Activated naive CD4-positive, alpha-beta T cell treated with Interleukin-2 at 50 U/mL for 16 hours (primary cell): ENCODE data around the gene HMGXB4.

Experiments used
- DNase-seq: peaks from one replicate; pipeline ENCODE4 v3.0.0-alpha.2; 2020

The HMGXB4 gene

DNA sequence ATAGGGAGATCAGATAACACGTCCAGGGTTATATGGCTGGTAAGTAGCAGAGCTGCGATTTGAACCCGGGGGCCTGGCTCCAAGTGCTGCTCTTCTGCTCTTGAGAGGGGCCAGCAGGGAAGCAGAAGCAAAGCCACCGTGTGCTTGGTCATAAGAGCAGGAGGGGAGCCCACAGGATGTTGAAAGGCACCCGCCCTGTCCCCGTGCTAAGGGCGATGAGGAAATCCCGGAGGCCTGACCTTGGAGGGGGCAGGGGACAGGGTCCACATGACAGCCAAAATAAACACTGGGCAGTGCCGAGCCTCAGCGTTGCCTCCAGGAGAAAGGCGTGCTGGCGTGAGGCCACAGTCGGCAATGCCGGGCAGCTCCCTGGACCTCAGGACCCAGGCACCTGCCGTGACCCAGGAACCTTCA lies 71.2 kb downstream of the HMGXB4 start:
- no peak for DNase-seq

DNA sequence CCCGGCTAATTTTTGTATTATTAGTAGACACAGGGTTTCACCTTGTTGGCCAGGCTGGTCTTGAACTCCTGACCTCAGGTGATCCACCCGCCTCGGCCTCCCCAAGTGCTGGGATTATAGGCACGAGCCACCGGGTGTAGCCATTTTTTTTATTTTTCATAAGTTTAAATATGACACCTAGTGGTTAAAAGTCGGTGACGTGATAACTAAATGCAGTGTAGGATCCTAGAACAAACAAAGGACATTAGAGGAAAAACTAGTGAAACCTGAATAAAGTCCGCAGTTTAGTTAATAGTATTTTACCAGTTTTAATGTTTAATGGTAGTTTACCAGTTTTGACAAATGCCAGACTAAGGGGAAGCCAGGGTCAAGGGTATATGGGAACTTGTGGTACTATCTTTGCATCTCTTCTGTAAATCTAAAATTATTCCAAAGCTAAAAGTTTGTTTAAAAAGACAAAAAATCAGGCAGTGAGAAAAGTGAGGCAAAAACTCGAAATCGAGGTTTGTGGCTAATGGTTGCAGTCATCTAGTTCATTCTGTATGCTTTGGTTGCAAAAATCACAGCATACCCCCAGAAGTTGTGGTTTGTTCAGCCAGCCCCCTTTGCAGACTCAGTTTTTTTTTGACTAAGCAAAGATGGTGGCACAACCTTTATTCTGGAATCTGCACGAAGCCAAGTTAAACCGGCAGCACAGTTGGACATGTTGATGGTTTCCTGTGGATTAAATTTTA lies 72.0 kb downstream of the HMGXB4 start:
- no peak for DNase-seq

DNA sequence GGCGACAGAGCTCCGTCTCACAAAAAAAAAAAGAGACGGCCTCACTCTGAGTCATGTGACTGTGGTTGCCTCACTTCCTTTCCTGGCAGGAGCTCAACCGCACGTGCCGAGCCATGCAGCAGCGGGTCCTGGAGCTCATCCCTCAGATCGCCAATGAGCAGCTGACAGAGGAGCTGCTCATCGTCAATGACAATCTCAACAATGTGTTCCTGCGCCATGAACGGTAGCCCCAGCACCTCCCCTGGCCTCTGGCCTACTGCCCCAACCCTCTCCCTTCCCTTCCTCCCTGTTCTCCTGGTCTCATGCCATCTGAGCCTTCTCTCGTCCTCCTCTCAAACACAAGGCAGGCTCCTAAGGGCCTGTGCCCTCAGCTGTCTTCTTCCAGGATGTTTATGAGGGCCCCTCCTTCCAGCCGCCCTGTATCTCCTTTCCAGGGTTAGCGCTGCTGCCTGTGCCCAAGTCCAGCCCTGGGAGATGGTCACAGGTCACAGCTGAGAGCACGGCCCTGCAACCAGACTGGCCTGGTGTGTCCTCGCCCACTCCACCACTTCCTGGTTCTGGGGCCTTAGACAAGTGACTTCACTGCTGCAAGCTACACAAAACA lies 73.1 kb downstream of the HMGXB4 start:
- DNase-seq = peak; percentile 55

DNA sequence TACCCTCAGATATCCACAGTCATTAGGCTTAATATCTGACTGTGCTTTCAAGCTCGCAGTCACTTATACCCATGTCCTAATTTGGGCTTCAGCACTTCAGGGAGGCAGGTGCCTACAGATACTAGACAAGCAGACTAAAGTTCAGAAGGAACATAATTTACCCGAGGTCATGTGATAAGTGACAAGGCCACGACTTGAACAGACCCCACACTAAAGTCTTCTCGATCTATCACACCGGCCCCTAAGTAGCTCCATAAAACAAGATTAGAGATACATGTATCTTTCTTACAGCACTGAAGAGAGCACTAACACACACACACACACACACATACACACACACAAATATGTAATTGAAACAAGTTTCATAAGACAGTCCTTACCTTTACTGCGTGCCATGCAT lies 75.0 kb downstream of the HMGXB4 start:
- no peak for DNase-seq

DNA sequence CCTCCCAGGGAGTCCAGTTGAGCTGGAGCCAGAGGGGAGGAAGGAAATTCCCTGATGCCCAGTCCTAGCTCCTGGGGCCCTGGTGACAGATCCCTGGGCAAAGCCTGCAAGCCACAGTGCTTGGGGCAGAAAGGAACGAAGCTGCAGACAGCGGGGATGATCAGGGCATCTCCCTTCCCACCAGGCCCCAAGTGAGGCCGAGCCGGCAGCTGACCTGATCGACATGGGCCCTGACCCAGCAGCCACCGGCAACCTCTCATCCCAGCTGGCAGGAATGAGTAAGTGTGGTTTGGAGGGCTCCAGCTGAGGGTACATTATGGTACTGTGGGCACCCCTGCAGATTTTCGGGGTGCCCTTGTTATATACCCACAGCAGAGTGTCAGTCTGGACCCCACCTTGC lies 75.9 kb downstream of the HMGXB4 start:
- DNase-seq = no peak

DNA sequence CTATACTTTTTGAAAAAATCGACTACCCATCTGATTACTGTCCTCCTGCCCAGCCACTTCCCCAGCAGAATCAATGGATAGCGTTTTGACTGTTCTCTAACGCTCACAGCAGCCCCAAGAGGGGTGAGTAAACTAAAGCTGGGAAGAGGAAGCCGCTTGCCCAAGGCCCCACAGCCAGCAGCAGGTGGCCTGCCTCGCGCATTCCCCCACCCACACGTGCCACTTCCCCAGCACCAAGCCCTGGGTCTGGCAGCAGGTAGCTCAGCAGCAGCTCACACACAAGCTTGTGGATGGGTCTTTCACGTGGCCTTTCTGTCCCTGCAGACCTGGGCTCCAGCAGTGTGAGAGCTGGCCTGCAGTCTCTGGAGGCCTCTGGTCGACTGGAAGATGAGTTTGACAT lies 76.7 kb downstream of the HMGXB4 start:
- peak; percentile 36 for DNase-seq

DNA sequence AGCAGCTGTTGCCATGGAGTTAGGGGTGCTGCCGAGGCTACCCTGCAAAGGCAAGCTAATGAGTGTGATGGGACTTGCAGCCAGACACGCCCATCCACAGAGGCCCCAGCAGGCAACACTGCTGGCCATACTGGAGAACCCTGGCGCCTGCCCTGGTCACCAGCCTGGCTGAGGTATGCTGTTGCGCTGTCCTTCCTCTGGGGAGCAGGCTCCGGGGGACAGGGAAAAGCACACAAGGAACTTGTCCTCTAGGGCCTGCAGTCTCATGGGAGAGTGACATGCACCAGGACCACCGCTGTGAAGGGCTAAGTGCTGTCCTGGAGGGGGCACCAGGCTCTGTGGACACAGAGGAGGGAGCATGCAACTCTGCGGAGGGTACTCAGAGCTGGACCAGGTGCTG lies 78.2 kb downstream of the HMGXB4 start:
- no peak for DNase-seq

DNA sequence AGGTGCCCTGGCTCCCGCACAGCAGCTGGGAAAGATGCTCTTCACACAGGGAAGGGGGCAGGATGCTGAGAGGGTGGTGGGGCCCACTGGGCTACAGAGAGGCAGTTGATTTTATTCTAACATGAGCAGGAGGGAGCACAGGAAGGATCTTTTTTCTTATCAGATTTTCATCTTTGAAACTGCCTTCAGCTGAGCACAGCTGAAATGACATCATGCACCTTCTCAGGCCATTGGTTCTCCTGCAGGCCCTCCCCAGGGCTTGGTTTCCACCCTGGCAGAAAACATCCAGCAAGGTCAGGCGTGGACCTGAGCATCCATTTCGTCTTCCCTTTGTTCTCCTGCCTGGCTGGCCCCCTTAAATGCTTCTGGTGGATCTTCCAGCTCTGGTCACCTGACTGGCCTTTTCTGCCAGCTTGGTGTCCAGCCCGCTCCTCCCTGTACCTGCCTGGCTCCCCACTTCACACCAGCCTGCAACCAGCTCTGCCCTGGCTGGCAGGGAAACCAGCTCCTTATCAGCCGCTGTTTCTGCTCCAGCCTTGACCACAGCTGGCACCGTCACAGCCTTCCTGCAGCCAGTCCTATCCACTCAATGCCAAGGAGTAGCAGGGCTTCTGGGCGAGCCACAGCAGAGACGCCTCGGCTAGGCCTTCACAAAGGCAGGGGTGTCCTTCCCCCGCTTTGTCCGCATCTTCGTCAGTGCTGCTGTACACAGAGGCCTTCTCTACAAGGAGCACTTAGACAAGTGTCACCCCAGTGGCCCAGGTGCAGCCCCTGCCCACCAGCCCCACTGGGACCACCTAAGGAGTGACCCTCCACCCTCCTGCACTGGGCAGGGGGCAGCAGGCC lies 78.9 kb downstream of the HMGXB4 start:
- DNase-seq = no peak

DNA sequence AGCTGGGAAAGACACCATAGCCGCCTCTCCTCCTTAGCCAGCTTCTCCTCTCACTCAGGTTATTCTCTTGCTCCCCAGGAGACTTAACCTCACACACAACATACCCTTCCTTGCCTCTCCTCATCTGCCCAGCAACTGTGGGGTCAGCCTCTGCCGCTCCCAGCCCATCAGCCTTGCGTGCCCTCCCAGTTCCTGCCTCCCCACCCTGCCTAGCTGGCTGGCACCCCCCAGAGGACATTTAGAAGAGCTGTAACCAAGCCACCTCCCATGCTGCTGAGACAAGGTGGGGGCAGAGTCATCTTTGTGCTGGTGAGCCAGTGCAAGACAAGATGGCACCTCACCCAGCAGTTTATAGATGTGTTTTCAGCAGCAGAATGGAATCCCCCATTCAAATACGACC lies 80.6 kb downstream of the HMGXB4 start:
- no peak for DNase-seq

DNA sequence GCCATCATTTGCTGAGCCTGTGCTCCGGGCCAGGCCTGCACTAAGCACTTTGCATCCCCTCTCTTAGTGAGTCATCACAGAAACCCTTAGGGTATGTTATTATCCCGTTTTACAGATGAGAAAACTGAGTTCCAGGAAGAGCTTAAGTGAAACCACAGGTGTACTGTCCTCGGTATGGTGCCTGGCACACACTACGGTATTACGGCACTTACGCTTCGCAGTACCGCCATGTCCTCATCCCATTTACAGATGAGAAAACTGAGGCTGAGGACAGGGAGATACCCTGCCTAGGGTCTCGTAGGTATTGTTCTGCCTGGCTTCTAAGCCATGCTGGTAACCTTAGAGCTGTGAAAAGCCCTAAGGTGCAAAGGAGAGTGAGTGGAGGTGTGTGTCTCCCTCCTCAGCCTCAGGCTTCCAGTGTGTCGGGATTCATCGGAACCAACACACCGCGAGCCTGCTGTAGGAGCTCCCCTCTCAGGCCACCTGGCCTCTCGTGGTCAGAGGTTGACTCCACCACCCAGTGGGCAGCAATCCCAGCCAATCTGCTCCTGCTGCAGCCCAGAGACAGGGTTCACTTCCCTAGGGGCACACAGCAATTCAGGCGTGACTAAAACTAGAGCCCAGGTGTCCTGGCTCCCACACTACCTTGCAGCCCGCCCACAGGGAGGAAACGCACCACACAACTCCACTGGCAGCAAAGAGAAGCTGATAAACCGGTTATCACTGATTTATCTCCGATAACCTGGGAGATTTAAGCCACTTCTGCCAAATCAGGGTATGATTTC lies 84.0 kb downstream of the HMGXB4 start:
- DNase-seq = no peak

DNA sequence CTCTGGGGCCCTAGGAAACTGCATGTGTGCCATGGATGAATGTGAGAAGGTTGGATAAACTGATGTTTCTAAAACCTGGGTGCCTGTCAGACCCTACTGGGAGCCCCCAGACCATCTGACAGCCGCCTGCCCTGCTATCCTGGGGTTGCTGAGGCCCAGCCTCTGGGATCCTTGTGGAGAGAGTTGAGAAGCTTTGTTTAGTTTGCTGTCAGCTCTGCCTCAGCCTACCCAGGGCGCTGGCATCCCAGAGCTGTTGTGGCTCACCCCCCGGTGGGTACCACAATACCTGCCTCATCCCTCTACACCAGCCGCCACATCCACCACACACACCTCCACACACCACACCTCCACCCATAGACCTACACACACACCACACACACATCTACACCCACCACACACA lies 85.1 kb downstream of the HMGXB4 start:
- no peak for DNase-seq

DNA sequence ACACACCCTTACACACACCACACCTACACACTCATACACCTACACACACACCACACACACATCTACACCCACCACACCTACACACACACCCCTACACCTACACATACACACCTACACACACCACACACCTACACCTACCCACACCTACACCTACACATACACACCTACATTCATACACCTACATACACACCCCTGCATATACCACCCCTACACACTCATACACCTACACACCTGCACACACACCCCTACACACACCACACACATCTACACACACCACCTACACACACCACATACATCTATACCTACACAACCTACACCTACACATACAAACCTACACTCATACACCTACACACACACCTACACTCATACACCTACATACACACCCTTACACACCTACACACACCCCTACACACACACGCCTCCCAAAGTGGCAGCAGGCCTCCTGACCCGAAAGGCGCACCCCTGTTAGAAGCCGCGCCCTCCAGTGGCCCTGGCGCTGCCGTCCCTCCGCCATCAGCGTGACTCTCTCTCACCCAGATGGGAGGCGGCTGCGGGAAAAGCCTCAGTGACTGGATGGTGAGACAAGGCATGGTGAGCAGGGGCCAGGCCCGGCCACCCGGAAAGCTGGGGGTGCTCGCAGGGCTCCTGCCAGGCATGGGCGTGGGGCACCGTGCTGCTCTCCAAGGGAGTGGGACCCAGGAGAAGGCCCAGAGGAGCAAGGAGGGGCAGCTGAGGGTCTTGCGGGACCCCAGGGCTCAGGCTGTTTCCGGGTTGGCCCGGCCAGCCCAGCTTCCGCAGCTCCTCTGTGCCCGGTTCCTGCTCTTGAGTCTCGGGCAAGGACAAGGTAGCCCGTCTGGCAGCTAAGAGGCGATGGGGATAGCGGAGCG lies 86.6 kb downstream of the HMGXB4 start:
- DNase-seq = no peak

DNA sequence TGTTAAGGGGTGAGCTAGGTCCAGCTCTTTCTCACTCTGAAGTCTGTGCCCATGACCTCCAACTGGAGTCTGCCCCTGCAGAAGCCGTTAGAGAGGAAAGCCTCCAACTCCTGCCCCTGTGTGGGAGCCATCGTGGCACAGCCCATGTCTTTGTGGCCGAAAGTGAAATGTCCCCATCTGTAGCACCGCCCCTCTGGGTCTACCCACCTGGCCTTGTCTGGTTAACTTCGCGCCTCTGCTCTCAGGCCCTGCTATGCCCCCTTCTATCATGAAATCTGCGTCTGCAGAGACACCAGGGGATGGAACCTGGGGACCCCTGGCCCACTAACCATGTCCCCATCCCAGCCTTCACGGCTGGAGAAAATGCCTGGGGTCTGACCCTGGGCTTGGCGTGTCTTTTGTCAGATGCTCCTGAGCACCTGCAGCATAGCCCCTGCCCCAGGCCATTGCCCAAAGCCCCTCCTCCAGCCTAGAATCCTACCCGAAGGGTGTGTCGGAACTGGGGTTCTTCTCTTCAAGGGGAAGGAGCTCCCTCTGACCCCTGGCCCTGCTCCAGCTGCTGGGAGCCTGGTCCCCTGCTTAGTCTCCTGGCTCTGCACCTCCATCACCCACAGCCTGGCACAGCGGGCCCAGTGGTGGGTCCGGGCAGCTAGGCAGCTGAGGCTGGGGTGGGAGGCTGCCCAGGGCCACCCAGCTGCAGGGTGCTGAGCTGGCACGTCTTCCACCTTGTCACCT lies 87.8 kb downstream of the HMGXB4 start:
- no peak for DNase-seq
